ENCODE measurements around the gene KRTAP4-5.
"Not testable (repeated sequence)": the region's sequence is repeated elsewhere in the genome, so short reads cannot be mapped to it uniquely, and the experiment has no call there.

The KRTAP4-5 gene

GRCh38 chr17:41149652-41149985, at the start of gene KRTAP4-5:
Gene KRTAP4-5 (minus strand): TSS chr17:41149825. CDS start chr17:41149767, 58 bp downstream.
- no peak for DNase-seq

GRCh38 chr17:41196068-41196467, 46.4 kb upstream of the KRTAP4-5 start:
- in situ Hi-C loops (cut with MboI; ENCODE audit: low pct_unique_long_range_greater_than_20kb, low sequenced_read_pairs): no loop called here
- no peak for DNase-seq

More at GRCh38 chr17:41149652-41149985, at the start of gene KRTAP4-5:
- in situ Hi-C loops (cut with MboI; ENCODE audit: low pct_unique_long_range_greater_than_20kb, low sequenced_read_pairs): no loop called here

GRCh38 chr17:41190328-41190727, 40.7 kb upstream of the KRTAP4-5 start:
- in situ Hi-C loops (cut with MboI; ENCODE audit: low pct_unique_long_range_greater_than_20kb, low sequenced_read_pairs): no loop called here
- DNase-seq: no peak

DNA sequence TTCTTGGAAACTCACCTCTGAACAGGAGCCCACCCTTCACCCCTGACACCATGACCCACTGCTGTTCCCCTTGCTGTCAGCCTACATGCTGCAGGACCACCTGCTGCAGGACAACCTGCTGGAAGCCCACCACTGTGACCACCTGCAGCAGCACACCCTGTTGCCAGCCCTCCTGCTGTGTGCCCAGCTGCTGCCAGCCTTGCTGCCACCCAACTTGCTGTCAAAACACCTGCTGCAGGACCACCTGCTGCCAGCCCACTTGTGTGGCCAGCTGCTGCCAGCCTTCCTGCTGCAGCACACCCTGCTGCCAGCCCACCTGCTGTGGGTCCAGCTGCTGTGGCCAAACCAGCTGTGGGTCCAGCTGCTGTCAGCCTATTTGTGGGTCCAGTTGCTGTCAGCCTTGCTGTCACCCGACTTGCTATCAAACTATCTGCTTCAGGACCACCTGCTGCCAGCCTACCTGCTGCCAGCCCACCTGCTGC, 40.3 kb upstream of the KRTAP4-5 start, which contains the start of gene KRTAP9-1:
Gene KRTAP9-1, plus strand, starts transcription at position 51 of the 482 bp plus-strand sequence. Its CDS starts 0 bp downstream, at position 51.
- DNase-seq; in situ Hi-C loops (cut with MboI; ENCODE audit: low pct_unique_long_range_greater_than_20kb, low sequenced_read_pairs): not testable (repeated sequence)

DNA sequence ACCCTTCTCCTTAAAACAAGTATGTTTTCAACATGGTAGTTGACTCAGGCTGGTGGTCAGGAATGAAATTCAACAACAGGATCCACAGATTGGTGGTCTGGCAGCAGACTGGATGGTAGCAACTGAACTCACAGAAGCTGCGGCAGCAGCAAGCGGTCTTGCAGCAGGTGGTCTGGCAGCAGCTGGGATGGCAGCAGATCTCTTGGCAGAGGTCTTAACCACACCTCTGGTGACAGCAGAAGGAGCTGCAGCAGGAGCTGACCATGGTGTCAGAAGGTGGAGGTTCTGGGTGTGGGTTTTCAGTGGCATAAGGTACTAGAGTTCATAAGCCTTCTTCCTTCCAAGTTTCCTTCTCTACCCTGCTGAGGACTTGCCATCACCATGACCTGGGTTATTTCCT, 37.2 kb upstream of the KRTAP4-5 start:
- no peak for DNase-seq
- in situ Hi-C loops (cut with MboI; ENCODE audit: low pct_unique_long_range_greater_than_20kb, low sequenced_read_pairs): no loop called here

GRCh38 chr17:41185001-41185400, 35.4 kb upstream of the KRTAP4-5 start:
- in situ Hi-C loops (cut with MboI; ENCODE audit: low pct_unique_long_range_greater_than_20kb, low sequenced_read_pairs): no loop called here
- DNase-seq: no peak

- in situ Hi-C loops (cut with MboI; ENCODE audit: low pct_unique_long_range_greater_than_20kb, low sequenced_read_pairs): no loop called here
- DNase-seq: no peak
Observed at GRCh38 chr17:41184480-41184961, 34.9 kb upstream of the KRTAP4-5 start, which contains the start of gene KRTAP4-1. Gene KRTAP4-1 (minus strand): TSS chr17:41184911. CDS start chr17:41184854, 57 bp downstream.

DNA sequence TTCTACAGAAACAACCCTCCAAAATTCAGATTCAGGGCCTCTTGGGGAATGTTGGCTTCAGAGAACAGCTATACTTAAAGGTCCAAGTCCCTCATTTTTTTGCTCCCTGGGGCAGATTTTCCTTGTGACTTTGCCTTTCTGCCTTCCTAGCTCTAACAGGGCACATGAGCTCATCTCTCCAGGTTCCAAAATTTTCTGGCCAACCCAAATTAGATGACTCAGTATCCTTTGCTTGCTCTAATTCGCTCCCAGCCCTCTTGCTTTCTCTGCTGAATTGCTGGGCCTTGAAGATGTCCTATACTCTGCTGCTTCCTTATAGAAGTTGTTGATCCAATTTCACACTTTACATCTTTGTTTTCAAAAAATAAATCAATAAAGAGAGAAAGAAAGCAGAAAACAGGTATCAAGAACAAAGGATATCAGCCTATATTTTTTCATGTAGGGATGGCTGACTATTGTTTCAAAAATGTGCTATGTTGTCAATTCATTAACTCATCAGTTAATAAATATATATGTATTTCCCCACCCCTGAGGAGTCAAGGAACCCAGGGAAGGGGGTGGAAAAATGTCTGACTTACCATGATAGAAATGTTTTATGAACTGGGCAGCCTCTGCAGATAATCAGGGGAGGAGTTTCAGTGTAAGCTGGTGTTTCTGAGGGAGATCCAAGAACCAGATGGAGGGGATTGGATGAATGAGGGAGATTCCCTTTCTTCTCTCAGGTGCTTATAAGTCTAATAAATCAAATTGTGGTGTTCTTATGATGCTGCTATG, 29.4 kb upstream of the KRTAP4-5 start:
- in situ Hi-C loops (cut with MboI; ENCODE audit: low pct_unique_long_range_greater_than_20kb, low sequenced_read_pairs): no loop called here
- no peak for DNase-seq

DNA sequence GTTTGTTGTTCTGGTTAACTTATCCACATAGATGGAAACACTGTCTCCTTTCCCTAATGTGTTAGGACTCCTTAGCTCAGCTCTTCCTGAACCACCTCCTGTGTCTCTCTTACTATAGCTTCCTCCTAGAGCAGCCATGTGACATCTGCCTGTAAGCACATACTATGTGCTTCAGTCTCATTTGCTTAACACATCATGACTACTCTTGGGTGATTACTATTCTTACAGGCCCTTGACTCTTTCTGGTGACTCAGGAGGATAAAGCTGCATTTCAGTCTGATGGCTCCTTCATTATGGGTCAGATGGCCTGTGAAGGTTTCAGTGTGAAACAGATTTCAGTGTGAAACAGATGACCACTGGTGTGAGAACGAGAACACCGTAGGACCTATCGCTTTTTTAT, 28.7 kb upstream of the KRTAP4-5 start:
- DNase-seq: no peak
- in situ Hi-C loops (cut with MboI; ENCODE audit: low pct_unique_long_range_greater_than_20kb, low sequenced_read_pairs): no loop called here

GRCh38 chr17:41177727-41178271, 28.2 kb upstream of the KRTAP4-5 start, which contains the start of gene KRTAP4-2:
Gene KRTAP4-2 (minus strand): TSS chr17:41178221. CDS start chr17:41178164, 57 bp downstream.
- no peak for DNase-seq
- in situ Hi-C loops (cut with MboI; ENCODE audit: low pct_unique_long_range_greater_than_20kb, low sequenced_read_pairs): no loop called here

GRCh38 chr17:41176744-41177387, 27.2 kb upstream of the KRTAP4-5 start:
- in situ Hi-C loops (cut with MboI; ENCODE audit: low pct_unique_long_range_greater_than_20kb, low sequenced_read_pairs): no loop called here
- peak; percentile 3 for DNase-seq

DNA sequence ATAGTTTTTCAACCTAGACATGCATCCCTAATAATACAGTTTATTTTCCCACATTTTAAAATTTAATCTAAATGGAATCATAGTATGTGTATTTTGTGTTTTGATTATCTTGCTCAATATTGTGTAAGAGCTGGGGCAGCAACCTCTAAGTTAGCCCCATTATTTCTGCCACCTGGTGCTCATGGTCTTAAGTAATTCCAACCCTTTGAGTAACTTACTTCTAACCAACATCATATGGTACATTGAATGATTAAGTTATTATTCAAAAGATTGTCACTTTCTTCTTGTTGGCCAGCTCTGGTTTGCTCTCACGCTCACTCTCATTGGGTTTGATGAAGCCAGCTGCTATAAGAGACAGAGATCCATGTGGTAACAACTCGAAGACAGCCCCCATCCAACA, 22.3 kb upstream of the KRTAP4-5 start:
- no peak for DNase-seq
- in situ Hi-C loops (cut with MboI; ENCODE audit: low pct_unique_long_range_greater_than_20kb, low sequenced_read_pairs): no loop called here

DNA sequence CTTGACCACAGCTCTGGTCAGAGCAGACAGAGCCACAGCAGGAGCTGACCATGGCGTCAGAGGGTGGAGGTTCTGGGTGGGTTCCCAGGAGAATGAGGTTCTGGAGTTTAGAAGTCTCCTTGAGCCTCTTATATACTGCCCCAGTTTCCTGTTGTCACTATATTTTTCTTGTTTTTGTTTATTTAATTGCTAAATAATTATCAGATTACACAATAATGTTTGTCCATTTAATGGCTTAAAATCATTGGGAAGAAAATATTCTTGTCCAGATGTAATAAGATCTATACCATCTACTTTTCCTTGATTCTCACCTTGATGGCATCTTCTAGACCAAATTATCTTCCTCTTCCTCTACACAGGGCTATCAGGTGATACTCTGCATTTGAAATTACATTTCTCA, 18.5 kb upstream of the KRTAP4-5 start, which contains the start of gene KRTAP4-3:
Gene KRTAP4-3, minus strand, starts transcription at position 101 of the 400 bp plus-strand sequence. Its CDS starts 49 bp downstream, at position 52.
- DNase-seq: no peak
- in situ Hi-C loops (cut with MboI; ENCODE audit: low pct_unique_long_range_greater_than_20kb, low sequenced_read_pairs): no loop called here

DNA sequence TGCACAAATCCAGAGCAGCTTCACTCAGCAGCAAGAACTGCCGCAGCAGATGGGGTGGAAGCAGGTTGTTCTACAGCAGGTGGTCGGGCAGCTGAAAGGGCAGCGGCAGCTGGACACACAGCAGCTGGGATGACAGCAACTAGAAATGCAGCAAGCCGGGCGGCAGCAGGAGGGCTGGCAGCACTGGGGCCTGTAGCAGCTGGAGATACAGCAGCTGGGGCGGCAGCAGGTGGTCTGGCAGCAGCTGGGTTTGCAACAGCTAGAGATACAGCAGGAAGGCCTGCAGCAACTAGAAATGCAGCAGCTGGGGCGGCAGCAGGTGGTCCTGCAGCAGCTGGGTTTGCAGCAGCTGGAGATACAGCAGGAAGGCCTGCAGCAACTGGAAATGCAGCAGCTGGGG, 17.9 kb upstream of the KRTAP4-5 start:
- in situ Hi-C loops (cut with MboI; ENCODE audit: low pct_unique_long_range_greater_than_20kb, low sequenced_read_pairs): no loop called here
- no peak for DNase-seq

DNA sequence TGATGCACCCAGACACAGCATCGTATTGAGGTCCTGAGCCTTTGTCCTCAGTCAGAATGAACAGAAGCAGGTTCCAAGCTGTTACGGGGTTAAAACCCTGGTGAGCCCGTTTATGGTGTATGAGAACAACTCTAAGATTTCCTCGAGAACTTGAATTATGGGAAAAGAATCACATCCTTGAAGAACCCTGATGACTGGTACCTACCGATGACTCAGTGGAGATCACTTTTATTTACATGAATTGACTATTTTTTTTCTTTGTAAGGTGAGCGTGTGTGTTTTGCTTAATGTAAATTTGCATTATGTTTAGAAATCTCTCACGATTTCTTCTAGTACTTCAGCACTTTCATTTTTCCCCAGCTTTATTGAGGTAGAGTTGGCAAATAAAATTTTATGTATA, 14.2 kb upstream of the KRTAP4-5 start:
- no peak for DNase-seq
- in situ Hi-C loops (cut with MboI; ENCODE audit: low pct_unique_long_range_greater_than_20kb, low sequenced_read_pairs): no loop called here

DNA sequence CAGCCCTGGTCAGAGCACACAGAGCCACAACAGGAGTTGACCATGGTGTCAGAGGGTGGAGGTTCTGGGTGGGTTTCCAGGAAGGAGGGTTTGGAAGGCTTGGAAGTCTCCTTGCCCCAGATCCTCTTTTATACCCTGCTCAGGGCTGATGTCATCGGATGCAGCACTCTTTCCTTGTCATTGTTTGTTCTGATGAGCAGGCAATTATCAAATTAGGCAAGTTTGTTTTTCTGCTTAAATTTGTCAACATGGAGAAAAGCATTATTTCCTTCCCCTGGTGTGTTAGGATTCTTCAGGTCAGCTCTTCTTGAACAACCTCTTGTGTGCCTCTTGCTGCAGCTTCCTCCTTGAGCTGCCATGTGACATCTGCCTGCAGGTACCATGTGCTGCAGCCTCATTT, 11.0 kb upstream of the KRTAP4-5 start, which contains the start of gene KRTAP4-4:
Gene KRTAP4-4, minus strand, starts transcription at position 101 of the 400 bp plus-strand sequence. Its CDS starts 57 bp downstream, at position 44.
- in situ Hi-C loops (cut with MboI; ENCODE audit: low pct_unique_long_range_greater_than_20kb, low sequenced_read_pairs): no loop called here
- no peak for DNase-seq

DNA sequence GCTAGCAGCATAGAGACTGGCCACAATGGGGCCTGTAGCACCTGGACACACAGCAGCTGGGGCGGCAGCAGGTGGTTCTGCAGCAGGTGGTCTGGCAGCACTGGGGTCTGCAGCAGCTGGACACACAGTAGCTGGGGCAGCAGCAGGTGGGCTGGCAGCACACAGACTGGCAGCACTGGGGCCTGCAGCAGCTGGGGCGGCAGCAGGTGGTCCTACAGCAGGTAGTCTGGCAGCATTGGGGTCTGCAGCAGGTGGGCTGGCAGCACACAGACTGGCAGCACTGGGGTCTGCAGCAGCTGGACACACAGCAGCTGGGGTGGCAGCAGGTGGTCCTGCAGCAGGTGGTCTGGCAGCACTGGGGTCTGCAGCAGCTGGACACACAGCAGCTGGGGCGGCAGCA, 10.6 kb upstream of the KRTAP4-5 start:
- in situ Hi-C loops (cut with MboI; ENCODE audit: low pct_unique_long_range_greater_than_20kb, low sequenced_read_pairs); DNase-seq: not testable (repeated sequence)

- peak; percentile 40 for DNase-seq
- in situ Hi-C loops (cut with MboI; ENCODE audit: low pct_unique_long_range_greater_than_20kb, low sequenced_read_pairs): no loop called here
Observed at GRCh38 chr17:41153856-41154255, 4.2 kb upstream of the KRTAP4-5 start.

DNA sequence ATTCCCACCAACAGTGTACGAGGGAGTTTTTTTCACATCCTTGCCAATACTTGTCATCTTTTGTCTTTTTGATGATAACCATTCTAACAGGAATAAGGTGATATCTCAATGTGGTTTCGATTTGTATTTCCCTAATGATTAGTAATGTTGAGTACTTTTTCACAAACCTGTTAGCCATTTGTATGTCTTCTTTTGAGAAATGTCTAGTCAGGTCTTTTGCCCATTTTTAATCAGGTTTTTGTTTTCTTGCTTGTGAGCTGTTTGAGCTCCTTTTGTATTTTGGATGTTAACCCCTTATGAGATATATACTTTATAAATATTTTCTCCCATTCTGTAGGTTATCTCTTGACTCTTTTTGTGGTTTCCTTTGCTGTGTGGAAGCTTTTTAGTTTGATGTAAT, 1.9 kb upstream of the KRTAP4-5 start:
- in situ Hi-C loops (cut with MboI; ENCODE audit: low pct_unique_long_range_greater_than_20kb, low sequenced_read_pairs): no loop called here

GRCh38 chr17:41150026-41150425, 401 bp upstream of the KRTAP4-5 start:
- no peak for DNase-seq
- in situ Hi-C loops (cut with MboI; ENCODE audit: low pct_unique_long_range_greater_than_20kb, low sequenced_read_pairs): no loop called here

More for the DNA sequence above, 1.9 kb upstream of the KRTAP4-5 start:
- no peak for DNase-seq
